ENCODE data around the gene CLCN1. TPM values are rescaled to one million over a fixed set of nuclear protein-coding genes. Genes with fewer than 3 reads are reported as not detected.

CLCN1 gene
- total and polyA plus RNA-seq, 2 of the 4 experiments (the other 2 are of a cell fraction) = not detected

DNA sequence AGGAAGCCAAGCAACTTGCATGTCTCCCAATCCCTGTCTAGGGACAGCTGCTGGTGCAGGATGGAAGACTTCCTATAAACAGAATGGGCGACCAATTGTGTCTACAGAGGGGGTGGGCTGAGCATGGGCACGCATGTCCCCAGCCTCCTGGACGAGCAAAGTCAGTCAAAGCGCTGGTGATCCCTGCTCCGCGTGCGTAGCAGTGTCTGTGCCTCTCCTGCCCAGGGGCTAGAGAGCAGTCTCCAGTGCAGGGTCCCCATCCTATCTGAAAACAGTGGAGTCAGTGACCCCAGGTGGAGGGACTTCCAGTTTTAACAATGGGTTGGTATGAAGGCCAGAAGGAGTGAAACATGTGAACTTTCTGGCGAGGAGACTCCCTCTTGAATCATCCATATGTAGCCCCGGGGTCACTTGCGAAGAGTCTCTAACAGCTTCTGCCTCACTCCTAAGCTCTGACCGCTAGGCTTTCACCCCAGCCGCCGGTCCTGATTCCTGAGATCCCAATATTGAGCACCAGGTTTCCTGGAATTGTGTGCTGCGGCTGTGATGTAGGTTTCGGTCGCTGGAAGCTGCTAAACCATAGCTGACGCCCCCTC lies 28.5 kb upstream of the CLCN1 start:
- Histone ChIP-seq H2AK5ac (ENCODE audit: low read depth, low read length) (peak overlapping the region; percentile 45; the same call in 1 of the 2 replicates), H4K8ac (ENCODE audit: low read depth in 2 of 2, low read length in 2 of 2) (peak overlapping the region; percentile 88 to 93), H2BK120ac (ENCODE audit: low read depth, low read length) (peak overlapping the region; percentile 74), H3K4me2 (ENCODE audit: low read depth, low read length) (peak overlapping the region; percentile 82), H3K27ac (ENCODE audit: insufficient read depth, low read length) (peak overlapping the region; percentile 40), H2AK9ac (replicated peaks; ENCODE audit: low read depth, low read length, poor library complexity) (peak overlapping the region; percentile 77), H3K56ac (ENCODE audit: extremely low read depth, insufficient read depth, low read length) (no peak overlapping the region), H3K9ac (ENCODE audit: low read depth, low read length) (no peak overlapping the region), H3K79me1 (ENCODE audit: low read depth in 1 of 2, low read length in 2 of 2) (peaks cover 8 to 27% of the 10 kb centered on the region in 2 experiments; a peak in 2 of 4 replicates), H4K91ac (ENCODE audit: insufficient read depth, low read depth, low read length) (peak overlapping the region; percentile 77), H2BK15ac (ENCODE audit: low read depth, low read length) (peak overlapping the region; percentile 4; the same call in 1 of the 3 replicates), H2AFZ (replicated peaks; ENCODE audit: low read length, poor library complexity) (peak overlapping the region; percentile 97), H3K27me3 (ENCODE audit: control insufficient read depth, insufficient read depth, low read length) (no peaks in the 10 kb centered on the region), H4K5ac (ENCODE audit: low read depth, low read length) (peak overlapping the region; percentile 97), H3K23ac (ENCODE audit: low read depth, low read length) (no peak overlapping the region), H3K9me1 (ENCODE audit: insufficient read depth, low read length) (peaks cover 6% of the 10 kb centered on the region; the same call in 1 of the 2 replicates), H3K18ac (ENCODE audit: low read depth, low read length) (peak overlapping the region; percentile 21; the same call in 1 of the 2 replicates), H3K4ac (ENCODE audit: low read depth, low read length) (peak overlapping the region; percentile 80), H4K20me1 (ENCODE audit: insufficient read depth, low read length) (peaks cover 9% of the 10 kb centered on the region; the same call in 1 of the 2 replicates), H2BK20ac (ENCODE audit: low read depth, low read length) (0 out of 2 replicates have a peak overlapping the region, but pooled peaks have one; percentile 26), H3K36me3 (ENCODE audit: control insufficient read depth, insufficient read depth, low read length) (peaks cover 5% of the 10 kb centered on the region), H3K4me1 (ENCODE audit: control insufficient read depth, insufficient read depth, low read length) (peaks cover 5% of the 10 kb centered on the region; the same call in 1 of the 2 replicates), H3K14ac (replicated peaks; ENCODE audit: low read depth, low read length) (no peak overlapping the region), H3K9me3 (ENCODE audit: control insufficient read depth, insufficient read depth, low read length) (no peaks in the 10 kb centered on the region), H3K4me3 (ENCODE audit: insufficient read depth, low read depth, low read length) (peak overlapping the region; percentile 44), H2BK5ac (ENCODE audit: low read depth, low read length, poor library complexity, severe bottlenecking) (peak overlapping the region; percentile 37)
- ChIA-PET POLR2A (ENCODE audit: unreplicated experiment) (interaction anchor here (0.6 kb wide), 1 partner anchor 24 kb away, joined by 4 read pairs; the partner anchor contains the start of gene GSTK1), CTCF (interaction anchor here (0.6 kb wide), 1 partner anchor 207 kb away, joined by 4 read pairs; no protein-coding TSS in a partner anchor)
- no peak for ATAC-seq (ENCODE audit: low read depth)
- 92% methylated on average over 5 of the region's 17 CpGs; no CpG with 5 or more reads in 1 of the 2 experiments for WGBS, 2 experiments (ENCODE audit: extremely low coverage in 2 of 2, insufficient read length in 1 of 2)
- dilution Hi-C loops (cut with HindIII; ENCODE audit: low sequenced_read_pairs, unreplicated experiment) = no loop called here
- TF ChIP-seq, protein P1, sequence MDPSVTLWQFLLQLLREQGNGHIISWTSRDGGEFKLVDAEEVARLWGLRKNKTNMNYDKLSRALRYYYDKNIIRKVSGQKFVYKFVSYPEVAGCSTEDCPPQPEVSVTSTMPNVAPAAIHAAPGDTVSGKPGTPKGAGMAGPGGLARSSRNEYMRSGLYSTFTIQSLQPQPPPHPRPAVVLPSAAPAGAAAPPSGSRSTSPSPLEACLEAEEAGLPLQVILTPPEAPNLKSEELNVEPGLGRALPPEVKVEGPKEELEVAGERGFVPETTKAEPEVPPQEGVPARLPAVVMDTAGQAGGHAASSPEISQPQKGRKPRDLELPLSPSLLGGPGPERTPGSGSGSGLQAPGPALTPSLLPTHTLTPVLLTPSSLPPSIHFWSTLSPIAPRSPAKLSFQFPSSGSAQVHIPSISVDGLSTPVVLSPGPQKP (IDR thresholded peaks at IDR 0.05; ENCODE audit: borderline replicate concordance, low read depth, low read length) = no peak
- TF ChIP-seq POLR2A (IDR thresholded peaks at IDR 0.05; ENCODE audit: low read depth, low read length) (no peak), CEBPB (IDR thresholded peaks at IDR 0.05; ENCODE audit: low read depth, low read length) (no peak), CHD1 (IDR thresholded peaks at IDR 0.05; ENCODE audit: low read depth, low read length) (no peak), MAZ (IDR thresholded peaks at IDR 0.05; ENCODE audit: borderline replicate concordance, low read depth, low read length) (no peak), BHLHE40 (IDR thresholded peaks at IDR 0.05; ENCODE audit: low read depth, low read length) (no peak), SMC3 (IDR thresholded peaks at IDR 0.05; ENCODE audit: low read depth, low read length) (no peak)
- BruUV-seq (replicated peaks) = no TSS peak
- DNase-seq = no peak
- in situ Hi-C loops (cut with MboI; ENCODE audit: low sequenced_read_pairs) = no loop called here
- intact Hi-C loops (cut with micrococcal nuclease) = no loop called here

All from IMR-90 (cell line).